ENCODE measurements around the gene PIBF1.

PIBF1 gene

DNA sequence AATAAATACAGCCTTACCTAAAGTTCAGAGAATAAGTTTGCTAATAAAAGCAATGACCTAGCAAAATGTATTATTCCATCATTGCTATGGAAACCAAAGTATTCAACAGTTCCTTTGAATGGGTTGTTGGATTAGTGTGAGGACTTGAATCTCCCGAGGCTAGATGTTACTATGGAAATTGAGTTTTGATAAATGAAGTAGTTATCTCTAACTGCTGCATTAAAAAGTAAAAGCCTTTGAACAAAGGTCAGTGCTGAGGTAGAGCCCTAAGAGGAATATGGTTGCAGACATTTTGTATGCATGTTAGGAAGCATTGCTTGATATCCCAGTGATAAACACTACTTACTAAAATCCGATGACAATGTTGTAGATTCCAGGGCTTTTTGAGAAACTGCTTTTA is 283.1 kb downstream of the PIBF1 start:
- no peaks in the 10 kb centered on the region for H3K9me3 Mint-ChIP-seq
- no peaks in the 10 kb centered on the region for H3K36me3 Mint-ChIP-seq
- H3K27ac Mint-ChIP-seq = no peak overlapping the region
- no peaks in the 10 kb centered on the region for H3K4me1 Mint-ChIP-seq
- H3K4me3 Mint-ChIP-seq = no peak overlapping the region
- DNase-seq (ENCODE audit: low spot score in 2 of 2) (no peak), ATAC-seq (no peak)

GRCh38 chr13:73065665-73066340 is 283.9 kb downstream of the PIBF1 start:
- ATAC-seq = no peak
- DNase-seq (ENCODE audit: low spot score in 2 of 2) = no peak
- Mint-ChIP-seq H3K4me3 (no peak overlapping the region), H3K36me3 (no peaks in the 10 kb centered on the region), H3K4me1 (no peaks in the 10 kb centered on the region), H3K27ac (no peak overlapping the region), H3K9me3 (no peaks in the 10 kb centered on the region)

Measured in stimulated activated effector memory CD8-positive, alpha-beta T cell treated with anti-CD3 and anti-CD28 coated beads, Interleukin-12 subunit alpha, Interleukin-12 subunit beta, amount 100 ng/mL, for 72 hours (primary cell).